WTC11 (cell line): ENCODE measurements around the gene ZNF354C. TPM values are rescaled to one million over a fixed set of nuclear protein-coding genes. Genes with fewer than 3 reads are reported as not detected.

Experiments
- ATAC-seq: fragments of 200-7000 bp; cut with Tn5 transposase; 2 replicates; pipeline ENCODE4 v1.10.0; 2021; ENCODE audit warnings: mild to moderate bottlenecking, moderate library complexity
- CTCF ChIA-PET: fragments of 300-600 bp; sonication (Branson Sonifier 250); formaldehyde crosslinking; loops from one replicate; lab custom pipeline; 2021; ENCODE audit warnings: antibody characterized with exemption; lab: Charles Lee
- POLR2A ChIA-PET: fragments of 350-600 bp; sonication (Branson Sonifier 250); formaldehyde crosslinking; loops from one replicate; lab custom pipeline; 2021; ENCODE audit warnings: antibody characterized with exemption; lab: Charles Lee
- DNase-seq: peaks from one replicate; pipeline ENCODE4 v3.0.0; 2021; ENCODE audit warnings: low spot score
- H3K27ac Mint-ChIP-seq: 2 replicates; pipeline ENCODE4 v1.8.0; 2021; ENCODE audit warnings: mixed read lengths
- H3K27me3 Mint-ChIP-seq: 2 replicates; pipeline ENCODE4 v1.8.0; 2021; ENCODE audit warnings: low read depth, mild to moderate bottlenecking, moderate library complexity, mixed read lengths
- H3K36me3 Mint-ChIP-seq: 2 replicates; pipeline ENCODE4 v1.8.0; 2021; ENCODE audit warnings: mixed read lengths
- H3K4me1 Mint-ChIP-seq: 2 replicates; pipeline ENCODE4 v1.8.0; 2022; ENCODE audit warnings: mixed read lengths
- H3K4me3 Mint-ChIP-seq: 2 replicates; pipeline ENCODE4 v1.8.0; 2021; ENCODE audit warnings: mild to moderate bottlenecking, moderate library complexity, mixed read lengths
- H3K9me3 Mint-ChIP-seq: 2 replicates; pipeline ENCODE4 v1.8.0; 2021; ENCODE audit warnings: mixed read lengths
- ATF1 ChIP-seq: sonication (generic); formaldehyde crosslinking; IDR thresholded peaks from 2 replicates; pipeline ENCODE4 v1.8.1; 2023; ENCODE audit warnings: mild to moderate bottlenecking, moderate library complexity, missing genetic modification reagents
- ELF4 ChIP-seq: sonication (generic); formaldehyde crosslinking; IDR thresholded peaks from 2 replicates; pipeline ENCODE4 v1.8.1; 2022; ENCODE audit warnings: low read depth, mild to moderate bottlenecking, moderate library complexity, missing genetic modification reagents
- GABPB1 ChIP-seq: sonication (generic); formaldehyde crosslinking; IDR thresholded peaks from 2 replicates; pipeline ENCODE4 v1.8.1; 2023; ENCODE audit warnings: mild to moderate bottlenecking, missing genetic modification reagents
- NR3C1 ChIP-seq: sonication (generic); formaldehyde crosslinking; conservative IDR thresholded peaks from 2 replicates; pipeline ENCODE4 v1.8.1; 2023; ENCODE audit warnings: low read depth, mild to moderate bottlenecking, missing genetic modification reagents
- RELA ChIP-seq: sonication (generic); formaldehyde crosslinking; IDR thresholded peaks from 2 replicates; pipeline ENCODE4 v1.8.1; 2022; ENCODE audit warnings: missing genetic modification reagents, mild to moderate bottlenecking, borderline replicate concordance
- RORB ChIP-seq: fragments of 250-450 bp; sonication (Bioruptor Pico); IDR thresholded peaks from 2 replicates; pipeline ENCODE4 v1.9.0; 2021; ENCODE audit warnings: mild to moderate bottlenecking
- TEAD1 ChIP-seq: sonication (generic); formaldehyde crosslinking; IDR thresholded peaks from 2 replicates; pipeline ENCODE4 v1.8.0; 2022; ENCODE audit warnings: mild to moderate bottlenecking, missing genetic modification reagents
- TP53 ChIP-seq: sonication (generic); formaldehyde crosslinking; IDR thresholded peaks from 2 replicates; pipeline ENCODE4 v1.8.1; 2023; ENCODE audit warnings: mild to moderate bottlenecking, missing genetic modification reagents
- ZNF232 ChIP-seq: sonication (generic); formaldehyde crosslinking; IDR thresholded peaks from 2 replicates; pipeline ENCODE4 v1.8.0; 2022; ENCODE audit warnings: mild to moderate bottlenecking, missing genetic modification reagents
- total RNA-seq: library from RNA; stranded (reverse); gene quantifications from 3 replicates; pipeline ENCODE4 v1.2.3, GENCODE V29; 2021
- TF ChIP-seq, protein P1 (sequence below): sonication (generic); formaldehyde crosslinking; IDR thresholded peaks from 2 replicates; pipeline ENCODE4 v1.8.0; 2022; ENCODE audit warnings: mild to moderate bottlenecking, missing genetic modification reagents
- TF ChIP-seq, protein P2 (sequence below): fragments of 250-450 bp; sonication (Bioruptor Pico); IDR thresholded peaks from 2 replicates; pipeline ENCODE4 v1.9.0; 2021; ENCODE audit warnings: mild to moderate bottlenecking
- TF ChIP-seq, protein P3 (sequence below): sonication (generic); formaldehyde crosslinking; IDR thresholded peaks from 2 replicates; pipeline ENCODE4 v1.8.1; 2023; ENCODE audit warnings: mild to moderate bottlenecking, missing genetic modification reagents, borderline replicate concordance
- TF ChIP-seq, protein P4 (sequence below): sonication (generic); formaldehyde crosslinking; IDR thresholded peaks from 2 replicates; pipeline ENCODE4 v1.8.1; 2023; ENCODE audit warnings: mild to moderate bottlenecking, missing genetic modification reagents, moderate library complexity
- TF ChIP-seq, protein P5 (sequence below): fragments of 250-450 bp; sonication (Bioruptor Pico); IDR thresholded peaks from 2 replicates; pipeline ENCODE4 v1.9.0; 2021; ENCODE audit warnings: mild to moderate bottlenecking
- TF ChIP-seq, protein P6 (sequence below): fragments of 250-450 bp; sonication (Bioruptor Pico); IDR thresholded peaks from 2 replicates; pipeline ENCODE4 v1.8.0; 2021; ENCODE audit warnings: mild to moderate bottlenecking

The ZNF354C gene
- total RNA-seq, 1 experiment from 2014 or later = 7.9 TPM

DNA sequence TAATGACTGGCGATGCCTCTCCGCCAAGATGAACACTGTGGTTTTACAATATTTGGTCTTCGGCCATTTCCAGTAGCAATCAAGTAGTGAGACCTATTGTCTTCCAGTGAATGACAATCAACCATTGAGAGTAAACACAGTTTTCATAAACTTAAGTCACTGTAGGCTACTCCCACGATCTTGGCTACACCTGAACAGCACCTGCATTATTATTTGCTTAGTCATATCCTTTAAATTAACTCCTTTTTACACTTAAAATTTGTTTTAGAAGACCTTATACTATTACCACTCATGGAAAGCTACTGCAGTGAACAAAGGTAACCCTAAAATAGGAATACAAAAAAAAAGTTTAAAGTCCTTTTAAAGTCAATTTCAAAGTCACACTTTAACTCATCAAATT is 58.2 kb downstream of the ZNF354C start:
- H3K4me1 Mint-ChIP-seq = no peaks in the 10 kb centered on the region
- TF ChIP-seq RELA (CRISPR knock-in tag) (no peak), TP53 (no peak), TEAD1 (CRISPR knock-in tag) (no peak), ELF4 (CRISPR knock-in tag) (no peak), ZNF232 (CRISPR knock-in tag) (no peak), GABPB1 (CRISPR knock-in tag) (no peak), NR3C1 (no peak), ATF1 (no peak), RORB (CRISPR knock-in tag) (no peak)
- TF ChIP-seq, protein P1, sequence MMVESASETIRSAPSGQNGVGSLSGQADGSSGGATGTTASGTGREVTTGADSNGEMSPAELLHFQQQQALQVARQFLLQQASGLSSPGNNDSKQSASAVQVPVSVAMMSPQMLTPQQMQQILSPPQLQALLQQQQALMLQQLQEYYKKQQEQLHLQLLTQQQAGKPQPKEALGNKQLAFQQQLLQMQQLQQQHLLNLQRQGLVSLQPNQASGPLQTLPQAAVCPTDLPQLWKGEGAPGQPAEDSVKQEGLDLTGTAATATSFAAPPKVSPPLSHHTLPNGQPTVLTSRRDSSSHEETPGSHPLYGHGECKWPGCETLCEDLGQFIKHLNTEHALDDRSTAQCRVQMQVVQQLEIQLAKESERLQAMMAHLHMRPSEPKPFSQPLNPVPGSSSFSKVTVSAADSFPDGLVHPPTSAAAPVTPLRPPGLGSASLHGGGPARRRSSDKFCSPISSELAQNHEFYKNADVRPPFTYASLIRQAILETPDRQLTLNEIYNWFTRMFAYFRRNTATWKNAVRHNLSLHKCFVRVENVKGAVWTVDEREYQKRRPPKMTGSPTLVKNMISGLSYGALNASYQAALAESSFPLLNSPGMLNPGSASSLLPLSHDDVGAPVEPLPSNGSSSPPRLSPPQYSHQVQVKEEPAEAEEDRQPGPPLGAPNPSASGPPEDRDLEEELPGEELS (CRISPR knock-in tag) = no peak
- TF ChIP-seq, protein P2, sequence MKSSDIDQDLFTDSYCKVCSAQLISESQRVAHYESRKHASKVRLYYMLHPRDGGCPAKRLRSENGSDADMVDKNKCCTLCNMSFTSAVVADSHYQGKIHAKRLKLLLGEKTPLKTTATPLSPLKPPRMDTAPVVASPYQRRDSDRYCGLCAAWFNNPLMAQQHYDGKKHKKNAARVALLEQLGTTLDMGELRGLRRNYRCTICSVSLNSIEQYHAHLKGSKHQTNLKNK (CRISPR knock-in tag) = no peak
- TF ChIP-seq, protein P3, sequence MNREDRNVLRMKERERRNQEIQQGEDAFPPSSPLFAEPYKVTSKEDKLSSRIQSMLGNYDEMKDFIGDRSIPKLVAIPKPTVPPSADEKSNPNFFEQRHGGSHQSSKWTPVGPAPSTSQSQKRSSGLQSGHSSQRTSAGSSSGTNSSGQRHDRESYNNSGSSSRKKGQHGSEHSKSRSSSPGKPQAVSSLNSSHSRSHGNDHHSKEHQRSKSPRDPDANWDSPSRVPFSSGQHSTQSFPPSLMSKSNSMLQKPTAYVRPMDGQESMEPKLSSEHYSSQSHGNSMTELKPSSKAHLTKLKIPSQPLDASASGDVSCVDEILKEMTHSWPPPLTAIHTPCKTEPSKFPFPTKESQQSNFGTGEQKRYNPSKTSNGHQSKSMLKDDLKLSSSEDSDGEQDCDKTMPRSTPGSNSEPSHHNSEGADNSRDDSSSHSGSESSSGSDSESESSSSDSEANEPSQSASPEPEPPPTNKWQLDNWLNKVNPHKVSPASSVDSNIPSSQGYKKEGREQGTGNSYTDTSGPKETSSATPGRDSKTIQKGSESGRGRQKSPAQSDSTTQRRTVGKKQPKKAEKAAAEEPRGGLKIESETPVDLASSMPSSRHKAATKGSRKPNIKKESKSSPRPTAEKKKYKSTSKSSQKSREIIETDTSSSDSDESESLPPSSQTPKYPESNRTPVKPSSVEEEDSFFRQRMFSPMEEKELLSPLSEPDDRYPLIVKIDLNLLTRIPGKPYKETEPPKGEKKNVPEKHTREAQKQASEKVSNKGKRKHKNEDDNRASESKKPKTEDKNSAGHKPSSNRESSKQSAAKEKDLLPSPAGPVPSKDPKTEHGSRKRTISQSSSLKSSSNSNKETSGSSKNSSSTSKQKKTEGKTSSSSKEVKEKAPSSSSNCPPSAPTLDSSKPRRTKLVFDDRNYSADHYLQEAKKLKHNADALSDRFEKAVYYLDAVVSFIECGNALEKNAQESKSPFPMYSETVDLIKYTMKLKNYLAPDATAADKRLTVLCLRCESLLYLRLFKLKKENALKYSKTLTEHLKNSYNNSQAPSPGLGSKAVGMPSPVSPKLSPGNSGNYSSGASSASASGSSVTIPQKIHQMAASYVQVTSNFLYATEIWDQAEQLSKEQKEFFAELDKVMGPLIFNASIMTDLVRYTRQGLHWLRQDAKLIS (CRISPR knock-in tag) = no peak
- TF ChIP-seq, protein P4, sequence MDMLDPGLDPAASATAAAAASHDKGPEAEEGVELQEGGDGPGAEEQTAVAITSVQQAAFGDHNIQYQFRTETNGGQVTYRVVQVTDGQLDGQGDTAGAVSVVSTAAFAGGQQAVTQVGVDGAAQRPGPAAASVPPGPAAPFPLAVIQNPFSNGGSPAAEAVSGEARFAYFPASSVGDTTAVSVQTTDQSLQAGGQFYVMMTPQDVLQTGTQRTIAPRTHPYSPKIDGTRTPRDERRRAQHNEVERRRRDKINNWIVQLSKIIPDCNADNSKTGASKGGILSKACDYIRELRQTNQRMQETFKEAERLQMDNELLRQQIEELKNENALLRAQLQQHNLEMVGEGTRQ (CRISPR knock-in tag) = no peak
- TF ChIP-seq, protein P5, sequence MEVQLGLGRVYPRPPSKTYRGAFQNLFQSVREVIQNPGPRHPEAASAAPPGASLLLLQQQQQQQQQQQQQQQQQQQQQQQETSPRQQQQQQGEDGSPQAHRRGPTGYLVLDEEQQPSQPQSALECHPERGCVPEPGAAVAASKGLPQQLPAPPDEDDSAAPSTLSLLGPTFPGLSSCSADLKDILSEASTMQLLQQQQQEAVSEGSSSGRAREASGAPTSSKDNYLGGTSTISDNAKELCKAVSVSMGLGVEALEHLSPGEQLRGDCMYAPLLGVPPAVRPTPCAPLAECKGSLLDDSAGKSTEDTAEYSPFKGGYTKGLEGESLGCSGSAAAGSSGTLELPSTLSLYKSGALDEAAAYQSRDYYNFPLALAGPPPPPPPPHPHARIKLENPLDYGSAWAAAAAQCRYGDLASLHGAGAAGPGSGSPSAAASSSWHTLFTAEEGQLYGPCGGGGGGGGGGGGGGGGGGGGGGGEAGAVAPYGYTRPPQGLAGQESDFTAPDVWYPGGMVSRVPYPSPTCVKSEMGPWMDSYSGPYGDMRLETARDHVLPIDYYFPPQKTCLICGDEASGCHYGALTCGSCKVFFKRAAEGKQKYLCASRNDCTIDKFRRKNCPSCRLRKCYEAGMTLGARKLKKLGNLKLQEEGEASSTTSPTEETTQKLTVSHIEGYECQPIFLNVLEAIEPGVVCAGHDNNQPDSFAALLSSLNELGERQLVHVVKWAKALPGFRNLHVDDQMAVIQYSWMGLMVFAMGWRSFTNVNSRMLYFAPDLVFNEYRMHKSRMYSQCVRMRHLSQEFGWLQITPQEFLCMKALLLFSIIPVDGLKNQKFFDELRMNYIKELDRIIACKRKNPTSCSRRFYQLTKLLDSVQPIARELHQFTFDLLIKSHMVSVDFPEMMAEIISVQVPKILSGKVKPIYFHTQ (CRISPR knock-in tag) = no peak
- TF ChIP-seq, protein P6, sequence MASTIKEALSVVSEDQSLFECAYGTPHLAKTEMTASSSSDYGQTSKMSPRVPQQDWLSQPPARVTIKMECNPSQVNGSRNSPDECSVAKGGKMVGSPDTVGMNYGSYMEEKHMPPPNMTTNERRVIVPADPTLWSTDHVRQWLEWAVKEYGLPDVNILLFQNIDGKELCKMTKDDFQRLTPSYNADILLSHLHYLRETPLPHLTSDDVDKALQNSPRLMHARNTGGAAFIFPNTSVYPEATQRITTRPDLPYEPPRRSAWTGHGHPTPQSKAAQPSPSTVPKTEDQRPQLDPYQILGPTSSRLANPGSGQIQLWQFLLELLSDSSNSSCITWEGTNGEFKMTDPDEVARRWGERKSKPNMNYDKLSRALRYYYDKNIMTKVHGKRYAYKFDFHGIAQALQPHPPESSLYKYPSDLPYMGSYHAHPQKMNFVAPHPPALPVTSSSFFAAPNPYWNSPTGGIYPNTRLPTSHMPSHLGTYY (CRISPR knock-in tag) = no peak
- no peak overlapping the region for H3K4me3 Mint-ChIP-seq
- H3K36me3 Mint-ChIP-seq = peaks cover 13% of the 10 kb centered on the region
- H3K27me3 Mint-ChIP-seq = peaks cover 6% of the 10 kb centered on the region; the same call in 1 of the 2 replicates
- CTCF ChIA-PET = no interaction called here
- no peak for ATAC-seq
- POLR2A ChIA-PET = no interaction called here
- H3K9me3 Mint-ChIP-seq = peaks cover 28% of the 10 kb centered on the region
- no peak for DNase-seq
- H3K27ac Mint-ChIP-seq = no peak overlapping the region
